HG02588 (cell line): ENCODE data around the gene SMS.

Experiments used
- ATAC-seq: cut with Tn5 transposase; IDR thresholded peaks from one replicate; pipeline ENCODE4 v1.9.1; 2021; ENCODE audit warnings: mild to moderate bottlenecking, moderate library complexity; ENCODE audit not compliant: unreplicated experiment

The SMS gene

GRCh38 chrX:21940356-21940829 is at the start of gene SMS:
TSS of gene SMS (plus strand) at chrX:21940709. CDS start at chrX:21940825, 116 bp downstream.
- ATAC-seq, result peak; percentile 70

- no peak for ATAC-seq
Observed at GRCh38 chrX:21905313-21905712, 35.2 kb upstream of the SMS start.

- ATAC-seq, result no peak
Observed at GRCh38 chrX:21905953-21906352, 34.6 kb upstream of the SMS start.

GRCh38 chrX:21907260-21907659 is 33.2 kb upstream of the SMS start:
- ATAC-seq, result no peak

GRCh38 chrX:21911481-21911880 is 29.0 kb upstream of the SMS start:
- ATAC-seq, result no peak

GRCh38 chrX:21912220-21912619 is 28.3 kb upstream of the SMS start:
- ATAC-seq, result no peak

GRCh38 chrX:21912989-21913388 is 27.5 kb upstream of the SMS start:
- ATAC-seq, result no peak

GRCh38 chrX:21926116-21926515 is 14.4 kb upstream of the SMS start:
- ATAC-seq, result no peak

GRCh38 chrX:21926527-21927278 is 13.8 kb upstream of the SMS start:
- ATAC-seq, result no peak

- ATAC-seq, result no peak
Observed at GRCh38 chrX:21929209-21929608, 11.3 kb upstream of the SMS start.

GRCh38 chrX:21930986-21931385 is 9.5 kb upstream of the SMS start:
- ATAC-seq, result no peak

GRCh38 chrX:21932292-21933002 is 8.1 kb upstream of the SMS start:
- no peak for ATAC-seq

- no peak for ATAC-seq
Observed at GRCh38 chrX:21933077-21933476, 7.4 kb upstream of the SMS start.

- no peak for ATAC-seq
Observed at GRCh38 chrX:21934414-21934813, 6.1 kb upstream of the SMS start.

- no peak for ATAC-seq
Observed at GRCh38 chrX:21939906-21940305, 603 bp upstream of the SMS start.

- ATAC-seq, result no peak
Observed at GRCh38 chrX:21943460-21944135, 3.1 kb downstream of the SMS start.

GRCh38 chrX:21944136-21944615 is 3.7 kb downstream of the SMS start:
- no peak for ATAC-seq

- ATAC-seq, result no peak
Observed at GRCh38 chrX:21946925-21947641, 6.6 kb downstream of the SMS start.

- no peak for ATAC-seq
Observed at GRCh38 chrX:21947671-21948070, 7.2 kb downstream of the SMS start.

GRCh38 chrX:21948897-21949578 is 8.5 kb downstream of the SMS start:
- no peak for ATAC-seq
